Skeletal muscle tissue (tissue), 4 donors: ENCODE measurements around the gene CTNNA3. TPM values are rescaled to one million over a fixed set of nuclear protein-coding genes. Genes with fewer than 3 reads are reported as not detected.

Experiments used
- H3K27ac ChIP-seq: one replicate; pipeline ENCODE4 v1.7.0; 2013; ENCODE audit warnings: mild to moderate bottlenecking, low read depth, low read length, inconsistent platforms
- H3K27me3 ChIP-seq, 3 donors: one replicate each; pipeline ENCODE4 v1.7.0; 2013; ENCODE audit warnings: low read length in 3 of 3; ENCODE audit not compliant: control insufficient read depth in 3 of 3, insufficient read depth in 3 of 3
- H3K36me3 ChIP-seq, 3 donors: one replicate each; pipeline ENCODE4 v1.7.0; 2013; ENCODE audit warnings: low read length in 3 of 3; ENCODE audit not compliant: control insufficient read depth in 3 of 3, insufficient read depth in 3 of 3
- H3K4me1 ChIP-seq, 3 donors: one replicate each; pipeline ENCODE4 v1.7.0; 2013; ENCODE audit warnings: low read length in 3 of 3, mild to moderate bottlenecking in 3 of 3; ENCODE audit not compliant: control insufficient read depth in 3 of 3, insufficient read depth in 3 of 3
- H3K4me3 ChIP-seq, 3 donors: one replicate each; pipeline ENCODE4 v1.7.0; 2013; ENCODE audit warnings: low read length in 3 of 3
- H3K9ac ChIP-seq, 3 donors: one replicate each; pipeline ENCODE4 v1.7.0; 2013; ENCODE audit warnings: low read length in 3 of 3, mild to moderate bottlenecking in 3 of 3, moderate library complexity in 2 of 3, low read depth in 1 of 3
- H3K9me3 ChIP-seq, 3 donors: one replicate each; pipeline ENCODE4 v1.7.0; 2013; ENCODE audit warnings: low read length in 3 of 3; ENCODE audit not compliant: control insufficient read depth in 3 of 3
- total RNA-seq: library from RNA; depleted of rRNA; stranded (reverse); fragments of >200 nt; gene quantifications from one replicate; pipeline ENCODE4 v1.2.3, GENCODE V29; 2014
- donor health status: Osteomylitis.

CTNNA3 gene
- total RNA-seq, 1 donor from 2014 or later, result 24.0 TPM

GRCh38 chr10:66538908-66539307 lies 1157.1 kb downstream of the CTNNA3 start:
- H3K9me3 ChIP-seq, result no peaks in the 10 kb centered on the region
- no peaks in the 10 kb centered on the region for H3K36me3 ChIP-seq
- no peak overlapping the region for H3K4me3 ChIP-seq
- H3K27ac ChIP-seq, result no peak overlapping the region
- H3K27me3 ChIP-seq, result no peaks in the 10 kb centered on the region
- H3K9ac ChIP-seq, result no peak overlapping the region
- H3K4me1 ChIP-seq, result no peaks in the 10 kb centered on the region

- Histone ChIP-seq H3K36me3 (no peaks in the 10 kb centered on the region), H3K9me3 (no peaks in the 10 kb centered on the region), H3K27ac (no peak overlapping the region), H3K27me3 (no peaks in the 10 kb centered on the region), H3K4me1 (no peaks in the 10 kb centered on the region), H3K9ac (peak overlapping the region in 1 of 3 donors; percentile 2), H3K4me3 (no peak overlapping the region)
Observed at GRCh38 chr10:66538371-66538770, 1157.6 kb downstream of the CTNNA3 start.

- no peak overlapping the region for H3K27ac ChIP-seq
- no peaks in the 10 kb centered on the region for H3K9me3 ChIP-seq
- no peaks in the 10 kb centered on the region for H3K4me1 ChIP-seq
- no peak overlapping the region for H3K4me3 ChIP-seq
- no peaks in the 10 kb centered on the region for H3K27me3 ChIP-seq
- no peak overlapping the region for H3K9ac ChIP-seq
- H3K36me3 ChIP-seq, result no peaks in the 10 kb centered on the region
Observed at GRCh38 chr10:66537186-66537585, 1158.8 kb downstream of the CTNNA3 start.

- no peak overlapping the region for H3K27ac ChIP-seq
- H3K9ac ChIP-seq, result no peak overlapping the region
- H3K36me3 ChIP-seq, result no peaks in the 10 kb centered on the region
- no peaks in the 10 kb centered on the region for H3K27me3 ChIP-seq
- no peaks in the 10 kb centered on the region for H3K4me1 ChIP-seq
- H3K9me3 ChIP-seq, result no peaks in the 10 kb centered on the region
- no peak overlapping the region for H3K4me3 ChIP-seq
Observed at GRCh38 chr10:66535439-66535838, 1160.6 kb downstream of the CTNNA3 start.

GRCh38 chr10:66534866-66535265 lies 1161.1 kb downstream of the CTNNA3 start:
- no peak overlapping the region for H3K9ac ChIP-seq
- H3K36me3 ChIP-seq, result no peaks in the 10 kb centered on the region
- no peaks in the 10 kb centered on the region for H3K9me3 ChIP-seq
- H3K4me3 ChIP-seq, result no peak overlapping the region
- no peaks in the 10 kb centered on the region for H3K27me3 ChIP-seq
- no peaks in the 10 kb centered on the region for H3K4me1 ChIP-seq
- H3K27ac ChIP-seq, result no peak overlapping the region

GRCh38 chr10:66521506-66521905 lies 1174.5 kb downstream of the CTNNA3 start:
- Histone ChIP-seq H3K4me3 (no peak overlapping the region), H3K9ac (no peak overlapping the region), H3K36me3 (no peaks in the 10 kb centered on the region), H3K9me3 (no peaks in the 10 kb centered on the region), H3K27me3 (no peaks in the 10 kb centered on the region), H3K27ac (no peak overlapping the region), H3K4me1 (no peaks in the 10 kb centered on the region)

GRCh38 chr10:66519616-66520015 lies 1176.4 kb downstream of the CTNNA3 start:
- no peak overlapping the region for H3K4me3 ChIP-seq
- H3K36me3 ChIP-seq, result no peaks in the 10 kb centered on the region
- no peak overlapping the region for H3K27ac ChIP-seq

GRCh38 chr10:66514666-66515065 lies 1181.3 kb downstream of the CTNNA3 start:
- Histone ChIP-seq H3K27ac (no peak overlapping the region), H3K36me3 (no peaks in the 10 kb centered on the region), H3K9ac (no peak overlapping the region), H3K4me3 (no peak overlapping the region), H3K9me3 (no peaks in the 10 kb centered on the region), H3K4me1 (no peaks in the 10 kb centered on the region), H3K27me3 (no peaks in the 10 kb centered on the region)

More at GRCh38 chr10:66519616-66520015, 1176.4 kb downstream of the CTNNA3 start:
- H3K9ac ChIP-seq, result no peak overlapping the region
- H3K4me1 ChIP-seq, result no peaks in the 10 kb centered on the region
- no peaks in the 10 kb centered on the region for H3K27me3 ChIP-seq
- H3K9me3 ChIP-seq, result no peaks in the 10 kb centered on the region

- Histone ChIP-seq H3K9me3 (no peaks in the 10 kb centered on the region), H3K9ac (no peak overlapping the region), H3K4me3 (no peak overlapping the region), H3K4me1 (no peaks in the 10 kb centered on the region), H3K27me3 (no peaks in the 10 kb centered on the region), H3K27ac (no peak overlapping the region), H3K36me3 (no peaks in the 10 kb centered on the region)
Observed at GRCh38 chr10:66513504-66513903, 1182.5 kb downstream of the CTNNA3 start.

- H3K4me1 ChIP-seq, result no peaks in the 10 kb centered on the region
- no peak overlapping the region for H3K9ac ChIP-seq
- no peaks in the 10 kb centered on the region for H3K36me3 ChIP-seq
- no peaks in the 10 kb centered on the region for H3K9me3 ChIP-seq
- H3K4me3 ChIP-seq, result no peak overlapping the region
- H3K27me3 ChIP-seq, result no peaks in the 10 kb centered on the region
- no peak overlapping the region for H3K27ac ChIP-seq
Observed at GRCh38 chr10:66505003-66505657, 1190.9 kb downstream of the CTNNA3 start.
